ENCODE measurements around the gene PLEKHA8.

DNA sequence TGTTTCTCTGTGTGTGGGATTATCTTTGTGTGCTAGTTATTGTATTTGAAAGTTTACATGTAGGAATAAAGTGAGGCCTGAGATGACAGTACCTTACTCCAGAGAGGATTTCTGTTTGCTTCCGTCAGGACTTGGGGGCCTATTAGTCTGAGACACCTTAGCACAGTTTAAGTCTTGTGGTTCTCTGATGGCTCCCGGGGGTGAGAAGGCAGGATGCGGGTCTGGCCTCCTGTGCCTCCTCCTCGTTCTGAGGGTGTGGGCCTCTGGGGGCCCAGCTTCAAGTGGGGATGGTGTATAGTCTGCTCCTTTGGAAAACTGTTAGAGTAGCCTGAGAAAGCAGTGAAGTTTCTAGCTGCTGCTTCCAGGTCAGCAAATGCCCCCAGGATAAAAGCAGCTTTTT lies 119.0 kb downstream of the PLEKHA8 start:
- TF ChIP-seq BHLHE40 (IDR thresholded peaks at IDR 0.05; ENCODE audit: borderline replicate concordance) (no peak), TARDBP (IDR thresholded peaks at IDR 0.05) (no peak), ELF4 (IDR thresholded peaks at IDR 0.05) (no peak), HDGF (IDR thresholded peaks at IDR 0.05; ENCODE audit: borderline replicate concordance) (no peak), NFRKB (IDR thresholded peaks at IDR 0.05) (no peak), LEF1 (IDR thresholded peaks at IDR 0.05; ENCODE audit: borderline replicate concordance) (no peak), SP1 (IDR thresholded peaks at IDR 0.05) (no peak), ARNT (IDR thresholded peaks at IDR 0.05) (no peak)
